ENCODE measurements around the gene CHMP6.

CHMP6 gene

GRCh38 chr17:80995131-80995530 is 3.5 kb downstream of the CHMP6 start:
- DNase-seq: no peak

- no peak for DNase-seq
Measured at GRCh38 chr17:80996422-80997305, 5.0 kb downstream of the CHMP6 start.

- no peak for DNase-seq
Measured at GRCh38 chr17:80997424-80998117, 5.9 kb downstream of the CHMP6 start.

- DNase-seq: no peak
Measured at GRCh38 chr17:80998118-80998747, 6.6 kb downstream of the CHMP6 start.

GRCh38 chr17:80998748-80999535 is 7.3 kb downstream of the CHMP6 start:
- DNase-seq: no peak

- no peak for DNase-seq
Measured at GRCh38 chr17:80999536-81000333, 8.1 kb downstream of the CHMP6 start.

- no peak for DNase-seq
Measured at GRCh38 chr17:81000334-81000630, 8.6 kb downstream of the CHMP6 start.

- no peak for DNase-seq
Measured at GRCh38 chr17:81000631-81001357, 9.2 kb downstream of the CHMP6 start.

- DNase-seq: no peak
Measured at GRCh38 chr17:81002013-81002384, 10.4 kb downstream of the CHMP6 start.

GRCh38 chr17:81002409-81003361 is 11.0 kb downstream of the CHMP6 start:
- no peak for DNase-seq

- DNase-seq: no peak
Measured at GRCh38 chr17:81003711-81004475, 12.3 kb downstream of the CHMP6 start.

- DNase-seq: no peak
Measured at GRCh38 chr17:81006891-81007290, 15.2 kb downstream of the CHMP6 start.

- no peak for DNase-seq
Measured at GRCh38 chr17:81008140-81008539, 16.5 kb downstream of the CHMP6 start.

- no peak for DNase-seq
Measured at GRCh38 chr17:81009136-81009535, 17.5 kb downstream of the CHMP6 start.

GRCh38 chr17:81010935-81011334 is 19.3 kb downstream of the CHMP6 start:
- no peak for DNase-seq

- DNase-seq: no peak
Measured at GRCh38 chr17:81011951-81012350, 20.3 kb downstream of the CHMP6 start.

GRCh38 chr17:81012574-81013447 is 21.2 kb downstream of the CHMP6 start:
- DNase-seq: no peak

- DNase-seq: no peak
Measured at GRCh38 chr17:81013642-81014041, 22.0 kb downstream of the CHMP6 start.

- no peak for DNase-seq
Measured at GRCh38 chr17:81015136-81015535, 23.5 kb downstream of the CHMP6 start.

Data from activated CD4-positive, alpha-beta T cell treated with anti-CD3 and anti-CD28 coated beads, Interleukin-2, amount 50 U/mL, for 48 hours (primary cell).